ENCODE results near the gene NARF.

DNA sequence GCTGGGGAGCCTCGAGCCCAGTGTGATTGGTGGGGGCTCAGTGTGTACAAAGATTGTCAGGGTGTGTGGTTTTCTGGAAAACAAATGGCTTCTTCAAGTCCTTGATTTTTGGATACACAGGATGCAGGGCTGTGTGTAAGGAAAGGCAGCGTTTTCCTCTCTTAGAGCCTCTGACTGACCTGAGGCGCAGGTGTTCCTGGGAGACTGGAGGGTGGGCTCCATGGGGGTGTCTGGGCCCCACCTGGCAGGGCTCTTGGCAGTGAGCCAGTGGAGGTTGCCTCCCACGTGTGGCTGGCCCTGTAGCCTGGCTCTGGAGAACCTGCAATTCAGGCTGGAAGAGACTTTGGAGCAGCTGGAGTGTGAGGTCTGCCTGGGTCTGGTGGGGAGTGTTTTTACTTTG, 66.0 kb downstream of the NARF start:
- no peak for TF ChIP-seq EZH2 (IDR thresholded peaks at IDR 0.05; ENCODE audit: borderline replicate concordance)
- TF ChIP-seq, protein P1, sequence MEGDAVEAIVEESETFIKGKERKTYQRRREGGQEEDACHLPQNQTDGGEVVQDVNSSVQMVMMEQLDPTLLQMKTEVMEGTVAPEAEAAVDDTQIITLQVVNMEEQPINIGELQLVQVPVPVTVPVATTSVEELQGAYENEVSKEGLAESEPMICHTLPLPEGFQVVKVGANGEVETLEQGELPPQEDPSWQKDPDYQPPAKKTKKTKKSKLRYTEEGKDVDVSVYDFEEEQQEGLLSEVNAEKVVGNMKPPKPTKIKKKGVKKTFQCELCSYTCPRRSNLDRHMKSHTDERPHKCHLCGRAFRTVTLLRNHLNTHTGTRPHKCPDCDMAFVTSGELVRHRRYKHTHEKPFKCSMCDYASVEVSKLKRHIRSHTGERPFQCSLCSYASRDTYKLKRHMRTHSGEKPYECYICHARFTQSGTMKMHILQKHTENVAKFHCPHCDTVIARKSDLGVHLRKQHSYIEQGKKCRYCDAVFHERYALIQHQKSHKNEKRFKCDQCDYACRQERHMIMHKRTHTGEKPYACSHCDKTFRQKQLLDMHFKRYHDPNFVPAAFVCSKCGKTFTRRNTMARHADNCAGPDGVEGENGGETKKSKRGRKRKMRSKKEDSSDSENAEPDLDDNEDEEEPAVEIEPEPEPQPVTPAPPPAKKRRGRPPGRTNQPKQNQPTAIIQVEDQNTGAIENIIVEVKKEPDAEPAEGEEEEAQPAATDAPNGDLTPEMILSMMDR (IDR thresholded peaks at IDR 0.05; ENCODE audit: poor library complexity): no peak
- TF ChIP-seq EZH2phosphoT487 (IDR thresholded peaks at IDR 0.05; ENCODE audit: low read depth, severe bottlenecking, unreplicated experiment): no peak
